ENCODE results near the gene SP2.

- TF ChIP-seq CHD2 (IDR thresholded peaks at IDR 0.05; ENCODE audit: low read length), result no peak
- no peak for TF ChIP-seq EP300 (IDR thresholded peaks at IDR 0.05; ENCODE audit: borderline replicate concordance in 1 of 2, low read depth in 2 of 2, low read length in 2 of 2)
These were observed 845 bp downstream of the SP2 start for GRCh38 chr17:47896672-47897490.
